Vagina (tissue), 2 donors: ENCODE results near the gene PPCDC. TPM values are rescaled to one million over a fixed set of nuclear protein-coding genes. Genes with fewer than 3 reads are reported as not detected.

Experiments
- DNase-seq, 2 donors: peaks; one replicate each; pipeline ENCODE4 v3.0.0-alpha.2; 2017; ENCODE audit errors: extremely low spot score in 2 of 2
- H3K27ac ChIP-seq: fragments of 200-600 bp; sonication (generic); one replicate; pipeline ENCODE4 v1.5.1; 2019
- H3K27me3 ChIP-seq: fragments of 200-600 bp; sonication (generic); one replicate; pipeline ENCODE4 v1.5.1; 2019
- H3K36me3 ChIP-seq, 2 donors: fragments of 200-600 bp; sonication (generic); one replicate each; pipeline ENCODE4 v1.5.1; 2017 to 2019
- H3K4me1 ChIP-seq: fragments of 200-600 bp; sonication (generic); one replicate; pipeline ENCODE4 v1.5.1; 2019
- H3K4me3 ChIP-seq, 2 donors: fragments of 200-600 bp; sonication (generic); 1 replicate in 1 of 2; 2 replicates in 1 of 2; pipeline ENCODE4 v1.5.1; 2016 to 2019
- H3K9me3 ChIP-seq: fragments of 200-600 bp; sonication (generic); one replicate; pipeline ENCODE4 v1.5.1; 2019
- POLR2A ChIP-seq, 2 donors: fragments of 450-650 bp; IDR thresholded peaks; one replicate each; pipeline ENCODE4 v1.6.1; 2017; ENCODE audit warnings: antibody characterized with exemption in 2 of 2, mild to moderate bottlenecking in 2 of 2, moderate library complexity in 2 of 2
- POLR2AphosphoS5 ChIP-seq, 2 donors: sonication (generic); formaldehyde crosslinking; IDR thresholded peaks; one replicate each; pipeline ENCODE4 v1.9.0; 2017; ENCODE audit warnings: antibody characterized with exemption in 2 of 2, mild to moderate bottlenecking in 2 of 2, low read depth in 1 of 2; ENCODE audit not compliant: insufficient read depth in 1 of 2
- intact Hi-C: fragments of 100-400 bp; cut with DNase I; formaldehyde crosslinking; loops from one replicate; pipeline ENCODE4 v1.15.1; 2023
- total RNA-seq: library from RNA; depleted of rRNA; stranded (reverse); fragments of >200 nt; gene quantifications from one replicate; pipeline ENCODE4 v1.2.3, GENCODE V29; 2016
- TF ChIP-seq, protein P1 (sequence below), 3 experiments: fragments of 450-650 bp in 2 of 3; fragments of 200-600 bp in 1 of 3; sonication (generic) in 1 of 3; IDR thresholded peaks; one replicate each; pipeline ENCODE4 v1.5.1; 2017 to 2019; ENCODE audit warnings: antibody characterized with exemption in 3 of 3, mild to moderate bottlenecking in 2 of 3, moderate library complexity in 2 of 3

Gene PPCDC
- total RNA-seq, 1 donor from 2014 or later = 23.8 TPM

DNA sequence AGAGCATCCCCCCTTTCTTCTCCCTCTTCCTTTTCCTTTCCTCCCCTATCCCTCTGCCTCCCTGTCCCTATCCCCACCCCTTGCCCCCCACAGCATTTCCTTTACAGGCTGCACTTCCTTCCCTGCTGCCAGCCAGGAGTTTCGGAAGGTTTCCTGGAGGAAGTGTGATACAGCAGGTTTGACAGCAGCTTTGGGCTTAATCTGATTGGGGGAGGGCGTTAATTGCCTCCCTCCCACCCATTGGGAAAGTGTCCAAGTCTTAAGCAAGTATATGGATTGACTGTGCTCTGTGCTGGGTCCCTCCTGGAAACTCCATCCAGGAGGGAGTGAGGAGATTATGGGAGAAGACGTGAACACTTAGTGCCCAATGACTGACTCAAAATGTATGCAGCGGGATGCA lies 26.2 kb upstream of the PPCDC start:
- DNase-seq = no peak
- no peak overlapping the region for H3K27ac ChIP-seq
- no peaks in the 10 kb centered on the region for H3K27me3 ChIP-seq
- intact Hi-C loops = no loop called here
- no peak overlapping the region for H3K4me3 ChIP-seq
- no peaks in the 10 kb centered on the region for H3K9me3 ChIP-seq
- no peaks in the 10 kb centered on the region for H3K36me3 ChIP-seq
- TF ChIP-seq POLR2AphosphoS5 (IDR thresholded peaks at IDR 0.05; ENCODE audit: insufficient read depth in 1 of 2, low read depth in 1 of 2) = no peak
- TF ChIP-seq, protein P1, sequence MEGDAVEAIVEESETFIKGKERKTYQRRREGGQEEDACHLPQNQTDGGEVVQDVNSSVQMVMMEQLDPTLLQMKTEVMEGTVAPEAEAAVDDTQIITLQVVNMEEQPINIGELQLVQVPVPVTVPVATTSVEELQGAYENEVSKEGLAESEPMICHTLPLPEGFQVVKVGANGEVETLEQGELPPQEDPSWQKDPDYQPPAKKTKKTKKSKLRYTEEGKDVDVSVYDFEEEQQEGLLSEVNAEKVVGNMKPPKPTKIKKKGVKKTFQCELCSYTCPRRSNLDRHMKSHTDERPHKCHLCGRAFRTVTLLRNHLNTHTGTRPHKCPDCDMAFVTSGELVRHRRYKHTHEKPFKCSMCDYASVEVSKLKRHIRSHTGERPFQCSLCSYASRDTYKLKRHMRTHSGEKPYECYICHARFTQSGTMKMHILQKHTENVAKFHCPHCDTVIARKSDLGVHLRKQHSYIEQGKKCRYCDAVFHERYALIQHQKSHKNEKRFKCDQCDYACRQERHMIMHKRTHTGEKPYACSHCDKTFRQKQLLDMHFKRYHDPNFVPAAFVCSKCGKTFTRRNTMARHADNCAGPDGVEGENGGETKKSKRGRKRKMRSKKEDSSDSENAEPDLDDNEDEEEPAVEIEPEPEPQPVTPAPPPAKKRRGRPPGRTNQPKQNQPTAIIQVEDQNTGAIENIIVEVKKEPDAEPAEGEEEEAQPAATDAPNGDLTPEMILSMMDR (IDR thresholded peaks at IDR 0.05) = no peak
- no peak for TF ChIP-seq POLR2A (IDR thresholded peaks at IDR 0.05)
- H3K4me1 ChIP-seq = peaks cover 7% of the 10 kb centered on the region

- no peak for DNase-seq
Measured at GRCh38 chr15:74997543-74997942, 25.8 kb upstream of the PPCDC start.

GRCh38 chr15:75001310-75001709 lies 22.1 kb upstream of the PPCDC start:
- intact Hi-C loops = no loop called here
- Histone ChIP-seq H3K36me3 (no peaks in the 10 kb centered on the region), H3K9me3 (no peaks in the 10 kb centered on the region), H3K27ac (no peak overlapping the region), H3K4me1 (no peaks in the 10 kb centered on the region), H3K27me3 (no peaks in the 10 kb centered on the region), H3K4me3 (no peak overlapping the region)
- no peak for DNase-seq
- TF ChIP-seq POLR2A (IDR thresholded peaks at IDR 0.05) (no peak), POLR2AphosphoS5 (IDR thresholded peaks at IDR 0.05; ENCODE audit: insufficient read depth in 1 of 2, low read depth in 1 of 2) (no peak)
- TF ChIP-seq, protein P1 (IDR thresholded peaks at IDR 0.05) = no peak

More at GRCh38 chr15:74997543-74997942, 25.8 kb upstream of the PPCDC start:
- TF ChIP-seq POLR2AphosphoS5 (IDR thresholded peaks at IDR 0.05; ENCODE audit: insufficient read depth in 1 of 2, low read depth in 1 of 2) (no peak), POLR2A (IDR thresholded peaks at IDR 0.05) (no peak)
- TF ChIP-seq, protein P1 (IDR thresholded peaks at IDR 0.05) = no peak
- Histone ChIP-seq H3K27me3 (no peaks in the 10 kb centered on the region), H3K4me1 (peaks cover 7% of the 10 kb centered on the region), H3K9me3 (no peaks in the 10 kb centered on the region), H3K4me3 (no peak overlapping the region), H3K27ac (no peak overlapping the region), H3K36me3 (no peaks in the 10 kb centered on the region)
- intact Hi-C loops = no loop called here

DNA sequence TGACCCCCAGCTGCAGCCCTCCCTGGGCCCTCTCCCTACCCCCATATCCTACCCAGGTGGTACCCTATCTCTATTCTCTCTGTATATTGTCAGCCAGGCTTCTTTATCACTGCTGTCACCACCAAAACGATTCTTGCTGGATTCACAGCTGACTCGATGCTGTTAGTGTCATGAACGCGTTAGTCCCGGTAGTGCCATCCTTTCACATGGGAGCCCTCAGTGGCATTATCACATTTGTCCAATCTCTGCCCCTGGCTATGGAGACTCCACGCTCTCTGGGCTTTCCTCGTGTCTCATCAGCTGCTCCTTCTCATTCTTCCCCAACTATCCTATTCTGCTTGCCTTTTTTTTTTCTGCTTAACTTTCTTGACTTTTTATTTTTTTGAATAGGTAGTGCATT lies 21.0 kb upstream of the PPCDC start:
- DNase-seq = no peak
- H3K4me3 ChIP-seq = no peak overlapping the region
- H3K27ac ChIP-seq = no peak overlapping the region
- no peaks in the 10 kb centered on the region for H3K36me3 ChIP-seq
- TF ChIP-seq, protein P1 (IDR thresholded peaks at IDR 0.05) = no peak
- TF ChIP-seq POLR2A (IDR thresholded peaks at IDR 0.05) (no peak), POLR2AphosphoS5 (IDR thresholded peaks at IDR 0.05; ENCODE audit: insufficient read depth in 1 of 2, low read depth in 1 of 2) (no peak)
- no peaks in the 10 kb centered on the region for H3K27me3 ChIP-seq
- no peaks in the 10 kb centered on the region for H3K4me1 ChIP-seq
- intact Hi-C loops = no loop called here
- no peaks in the 10 kb centered on the region for H3K9me3 ChIP-seq

DNA sequence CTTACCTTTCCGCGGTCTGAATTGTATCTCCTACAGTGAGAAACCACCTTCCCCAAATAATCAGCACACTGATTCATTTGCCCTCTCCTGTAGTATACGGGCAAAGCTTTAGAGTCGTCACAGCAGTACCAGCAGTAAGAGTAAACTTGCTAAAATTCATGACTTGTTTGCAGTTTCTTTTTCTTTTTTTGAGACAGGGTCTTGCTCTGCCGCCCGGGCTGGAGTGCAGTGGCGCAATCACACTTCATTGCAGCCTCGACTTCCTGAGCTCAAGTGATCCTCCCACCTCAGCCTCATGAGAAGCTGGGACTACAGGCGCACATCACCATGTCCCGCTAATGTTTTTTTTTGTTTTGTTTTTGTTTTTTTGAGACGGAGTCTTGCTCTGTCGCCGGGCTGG lies 16.2 kb upstream of the PPCDC start:
- intact Hi-C loops = no loop called here
- TF ChIP-seq, protein P1 (IDR thresholded peaks at IDR 0.05) = no peak
- no peak for TF ChIP-seq POLR2A (IDR thresholded peaks at IDR 0.05)
- no peak for TF ChIP-seq POLR2AphosphoS5 (IDR thresholded peaks at IDR 0.05; ENCODE audit: insufficient read depth in 1 of 2, low read depth in 1 of 2)
- Histone ChIP-seq H3K9me3 (no peaks in the 10 kb centered on the region), H3K4me3 (no peak overlapping the region), H3K27ac (no peak overlapping the region), H3K36me3 (no peaks in the 10 kb centered on the region), H3K27me3 (no peaks in the 10 kb centered on the region), H3K4me1 (no peaks in the 10 kb centered on the region)
- no peak for DNase-seq
